Measurements from ENCODE around the gene UPF3A.

DNA sequence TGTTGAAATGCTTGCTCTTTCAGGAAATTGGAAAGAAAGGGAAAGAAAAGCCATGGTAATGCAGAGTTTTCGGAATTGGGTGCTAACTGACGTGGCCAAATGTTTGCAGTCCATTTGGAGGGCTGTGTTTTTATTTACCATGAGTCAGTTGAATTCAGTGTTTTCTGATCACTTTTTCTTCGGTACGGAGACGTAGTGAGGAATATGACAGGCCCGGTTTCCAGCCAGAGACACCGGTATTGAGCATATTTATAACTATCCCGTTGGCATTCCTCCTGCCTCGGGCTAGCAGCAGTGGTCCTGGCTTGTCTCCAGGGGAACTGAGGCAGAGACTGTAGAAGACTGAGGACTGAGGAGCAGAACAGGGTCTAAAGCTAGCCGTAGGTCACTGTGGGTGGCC, 45.7 kb upstream of the UPF3A start:
- TF ChIP-seq, protein P1, sequence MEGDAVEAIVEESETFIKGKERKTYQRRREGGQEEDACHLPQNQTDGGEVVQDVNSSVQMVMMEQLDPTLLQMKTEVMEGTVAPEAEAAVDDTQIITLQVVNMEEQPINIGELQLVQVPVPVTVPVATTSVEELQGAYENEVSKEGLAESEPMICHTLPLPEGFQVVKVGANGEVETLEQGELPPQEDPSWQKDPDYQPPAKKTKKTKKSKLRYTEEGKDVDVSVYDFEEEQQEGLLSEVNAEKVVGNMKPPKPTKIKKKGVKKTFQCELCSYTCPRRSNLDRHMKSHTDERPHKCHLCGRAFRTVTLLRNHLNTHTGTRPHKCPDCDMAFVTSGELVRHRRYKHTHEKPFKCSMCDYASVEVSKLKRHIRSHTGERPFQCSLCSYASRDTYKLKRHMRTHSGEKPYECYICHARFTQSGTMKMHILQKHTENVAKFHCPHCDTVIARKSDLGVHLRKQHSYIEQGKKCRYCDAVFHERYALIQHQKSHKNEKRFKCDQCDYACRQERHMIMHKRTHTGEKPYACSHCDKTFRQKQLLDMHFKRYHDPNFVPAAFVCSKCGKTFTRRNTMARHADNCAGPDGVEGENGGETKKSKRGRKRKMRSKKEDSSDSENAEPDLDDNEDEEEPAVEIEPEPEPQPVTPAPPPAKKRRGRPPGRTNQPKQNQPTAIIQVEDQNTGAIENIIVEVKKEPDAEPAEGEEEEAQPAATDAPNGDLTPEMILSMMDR (IDR thresholded peaks at IDR 0.05) = no peak
- TF ChIP-seq POLR2A (IDR thresholded peaks at IDR 0.05) = no peak
